Measurements from ENCODE around the gene CCNB1IP1.

The CCNB1IP1 gene, protein sequence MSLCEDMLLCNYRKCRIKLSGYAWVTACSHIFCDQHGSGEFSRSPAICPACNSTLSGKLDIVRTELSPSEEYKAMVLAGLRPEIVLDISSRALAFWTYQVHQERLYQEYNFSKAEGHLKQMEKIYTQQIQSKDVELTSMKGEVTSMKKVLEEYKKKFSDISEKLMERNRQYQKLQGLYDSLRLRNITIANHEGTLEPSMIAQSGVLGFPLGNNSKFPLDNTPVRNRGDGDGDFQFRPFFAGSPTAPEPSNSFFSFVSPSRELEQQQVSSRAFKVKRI

DNA sequence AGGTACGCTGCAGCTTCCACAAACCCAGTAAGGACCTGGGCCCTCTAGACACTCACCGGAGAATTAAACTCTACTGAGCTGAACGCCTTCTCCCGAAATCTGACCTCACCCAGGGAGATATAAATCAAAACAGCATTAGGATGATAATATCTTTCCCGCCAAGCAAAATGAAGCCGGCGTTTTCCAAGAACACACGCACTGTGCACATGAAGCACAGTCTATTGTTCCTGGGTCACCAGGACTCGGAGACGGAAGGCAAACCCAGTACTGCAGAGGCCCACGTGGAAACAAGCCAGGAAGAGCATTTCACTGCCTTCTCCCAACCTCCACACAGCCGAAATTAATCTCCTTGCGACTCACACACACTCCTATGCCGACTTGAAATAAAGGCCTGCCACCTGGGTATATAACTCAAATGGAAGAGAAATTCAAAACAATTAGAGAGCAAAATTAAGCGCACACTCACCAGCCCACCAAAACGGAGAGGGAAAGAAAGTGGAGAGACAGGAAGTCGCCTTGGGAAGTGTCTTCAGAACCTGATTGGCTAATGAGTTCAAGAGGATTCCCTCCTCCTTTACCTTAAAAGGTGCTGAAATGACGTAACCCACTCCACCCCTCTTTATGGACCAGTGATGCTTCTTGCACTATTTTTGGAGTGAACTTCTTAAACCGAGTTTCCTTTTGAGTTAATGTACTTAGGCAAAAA, at the start of gene CCNB1IP1:
CCNB1IP1 (minus strand) TSS at position 492 of the 706 bp plus-strand sequence. CDS start 16,756 bp downstream, outside the sequence.
- Histone ChIP-seq H3K27ac (ENCODE audit: low read length) (no peak within 1 kb of the TSS), H3K4me1 (ENCODE audit: control insufficient read depth, insufficient read depth, low read length) (no peaks in the 10 kb centered on the region), H3K4me3 (ENCODE audit: low read length) (peak within 1 kb of the TSS; percentile 91), H3K9me3 (ENCODE audit: control insufficient read depth, insufficient read depth, low read length) (no peaks in the 10 kb centered on the region), H3K27me3 (ENCODE audit: control insufficient read depth, insufficient read depth, low read length) (no peaks in the 10 kb centered on the region), H3K36me3 (ENCODE audit: control insufficient read depth, insufficient read depth, low read length) (peaks cover 4% of the 10 kb centered on the region; the same call in 1 of the 2 replicates)
- WGBS (ENCODE audit: insufficient coverage, insufficient read length), result no CpG with 5 or more reads among the region's 19 CpGs
- DNase-seq (ENCODE audit: low read depth, low spot score), result peak; percentile 64

DNA sequence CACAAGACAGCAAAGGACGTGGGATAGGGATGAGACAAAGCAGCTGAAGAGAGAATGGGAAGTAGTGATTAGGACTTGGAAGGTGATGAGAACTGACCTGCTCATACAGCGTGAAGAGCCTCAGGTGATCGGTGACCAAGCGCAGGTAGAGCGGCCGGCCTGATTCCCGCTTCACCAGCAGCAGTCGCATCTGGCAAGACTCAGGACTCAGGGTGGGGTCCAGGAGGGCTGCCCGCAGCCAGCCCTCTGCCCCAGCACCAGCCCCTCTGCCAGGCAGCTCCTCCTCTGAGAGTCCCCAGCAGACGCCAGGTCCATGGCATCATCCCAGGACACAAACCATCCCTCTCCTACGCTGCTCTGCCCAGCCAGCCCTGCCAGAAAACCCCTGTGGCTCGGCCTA, 49.4 kb upstream of the CCNB1IP1 start:
- Histone ChIP-seq H3K27me3 (ENCODE audit: control insufficient read depth, insufficient read depth, low read length) (no peaks in the 10 kb centered on the region), H3K36me3 (ENCODE audit: control insufficient read depth, insufficient read depth, low read length) (peaks cover 10% of the 10 kb centered on the region; the same call in 1 of the 2 replicates), H3K27ac (ENCODE audit: low read length) (no peak overlapping the region), H3K4me1 (ENCODE audit: control insufficient read depth, insufficient read depth, low read length) (no peaks in the 10 kb centered on the region), H3K4me3 (ENCODE audit: low read length) (no peak overlapping the region), H3K9me3 (ENCODE audit: control insufficient read depth, insufficient read depth, low read length) (no peaks in the 10 kb centered on the region)
- no peak for DNase-seq (ENCODE audit: low read depth, low spot score)
- 100% methylated on average over 1 of the region's 12 CpGs for WGBS (ENCODE audit: insufficient coverage, insufficient read length)

- Histone ChIP-seq H3K27ac (ENCODE audit: low read length) (no peak overlapping the region), H3K27me3 (ENCODE audit: control insufficient read depth, insufficient read depth, low read length) (no peaks in the 10 kb centered on the region), H3K4me1 (ENCODE audit: control insufficient read depth, insufficient read depth, low read length) (no peaks in the 10 kb centered on the region), H3K4me3 (ENCODE audit: low read length) (no peak overlapping the region), H3K9me3 (ENCODE audit: control insufficient read depth, insufficient read depth, low read length) (no peaks in the 10 kb centered on the region), H3K36me3 (ENCODE audit: control insufficient read depth, insufficient read depth, low read length) (peaks cover 10% of the 10 kb centered on the region; the same call in 1 of the 2 replicates)
- no CpG with 5 or more reads among the region's 7 CpGs for WGBS (ENCODE audit: insufficient coverage, insufficient read length)
- DNase-seq (ENCODE audit: low read depth, low spot score), result no peak
These were observed 48.3 kb upstream of the CCNB1IP1 start for GRCh38 chr14:20381341-20381740.

- Histone ChIP-seq H3K4me1 (ENCODE audit: control insufficient read depth, insufficient read depth, low read length) (no peaks in the 10 kb centered on the region), H3K27ac (ENCODE audit: low read length) (no peak overlapping the region), H3K27me3 (ENCODE audit: control insufficient read depth, insufficient read depth, low read length) (no peaks in the 10 kb centered on the region), H3K36me3 (ENCODE audit: control insufficient read depth, insufficient read depth, low read length) (peaks cover 8% of the 10 kb centered on the region; the same call in 1 of the 2 replicates), H3K9me3 (ENCODE audit: control insufficient read depth, insufficient read depth, low read length) (no peaks in the 10 kb centered on the region), H3K4me3 (ENCODE audit: low read length) (no peak overlapping the region)
- no peak for DNase-seq (ENCODE audit: low read depth, low spot score)
- WGBS (ENCODE audit: insufficient coverage, insufficient read length), result no CpG with 5 or more reads among the region's 6 CpGs
These were observed 47.6 kb upstream of the CCNB1IP1 start for GRCh38 chr14:20380681-20381080.

- no peak overlapping the region for H3K4me3 ChIP-seq (ENCODE audit: low read length)
- H3K27ac ChIP-seq (ENCODE audit: low read length), result no peak overlapping the region
- H3K36me3 ChIP-seq (ENCODE audit: control insufficient read depth, insufficient read depth, low read length), result peaks cover 10% of the 10 kb centered on the region; the same call in 1 of the 2 replicates
- H3K4me1 ChIP-seq (ENCODE audit: control insufficient read depth, insufficient read depth, low read length), result no peaks in the 10 kb centered on the region
- no peaks in the 10 kb centered on the region for H3K27me3 ChIP-seq (ENCODE audit: control insufficient read depth, insufficient read depth, low read length)
- DNase-seq (ENCODE audit: low read depth, low spot score), result no peak
- WGBS (ENCODE audit: insufficient coverage, insufficient read length), result no CpG with 5 or more reads among the region's 1 CpG
- H3K9me3 ChIP-seq (ENCODE audit: control insufficient read depth, insufficient read depth, low read length), result no peaks in the 10 kb centered on the region
These were observed 46.7 kb upstream of the CCNB1IP1 start for GRCh38 chr14:20379743-20380142.

DNA sequence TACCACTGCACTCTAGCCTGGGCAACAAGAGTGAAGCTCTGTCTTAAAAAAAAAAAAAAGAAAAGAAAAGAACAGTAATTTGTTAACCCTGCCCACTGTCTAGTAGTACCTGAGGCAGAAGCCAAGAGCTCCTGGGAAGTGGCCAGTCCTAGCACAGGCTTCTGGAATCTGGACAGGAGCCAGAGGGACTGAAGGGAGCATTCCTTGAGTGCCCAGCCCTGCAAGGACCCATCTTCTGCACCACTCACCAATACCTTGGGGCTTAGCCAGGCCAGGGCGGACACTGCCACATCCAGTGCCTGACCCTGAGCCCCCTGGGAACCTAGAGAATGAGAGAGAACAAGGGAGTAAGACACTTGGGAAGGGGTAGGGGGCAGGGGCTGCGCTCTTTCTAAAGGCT, 44.1 kb upstream of the CCNB1IP1 start:
- Histone ChIP-seq H3K4me3 (ENCODE audit: low read length) (no peak overlapping the region), H3K27me3 (ENCODE audit: control insufficient read depth, insufficient read depth, low read length) (no peaks in the 10 kb centered on the region), H3K36me3 (ENCODE audit: control insufficient read depth, insufficient read depth, low read length) (peaks cover 19% of the 10 kb centered on the region), H3K9me3 (ENCODE audit: control insufficient read depth, insufficient read depth, low read length) (no peaks in the 10 kb centered on the region), H3K27ac (ENCODE audit: low read length) (no peak overlapping the region), H3K4me1 (ENCODE audit: control insufficient read depth, insufficient read depth, low read length) (no peaks in the 10 kb centered on the region)
- no peak for DNase-seq (ENCODE audit: low read depth, low spot score)
- no CpG with 5 or more reads among the region's 2 CpGs for WGBS (ENCODE audit: insufficient coverage, insufficient read length)

DNA sequence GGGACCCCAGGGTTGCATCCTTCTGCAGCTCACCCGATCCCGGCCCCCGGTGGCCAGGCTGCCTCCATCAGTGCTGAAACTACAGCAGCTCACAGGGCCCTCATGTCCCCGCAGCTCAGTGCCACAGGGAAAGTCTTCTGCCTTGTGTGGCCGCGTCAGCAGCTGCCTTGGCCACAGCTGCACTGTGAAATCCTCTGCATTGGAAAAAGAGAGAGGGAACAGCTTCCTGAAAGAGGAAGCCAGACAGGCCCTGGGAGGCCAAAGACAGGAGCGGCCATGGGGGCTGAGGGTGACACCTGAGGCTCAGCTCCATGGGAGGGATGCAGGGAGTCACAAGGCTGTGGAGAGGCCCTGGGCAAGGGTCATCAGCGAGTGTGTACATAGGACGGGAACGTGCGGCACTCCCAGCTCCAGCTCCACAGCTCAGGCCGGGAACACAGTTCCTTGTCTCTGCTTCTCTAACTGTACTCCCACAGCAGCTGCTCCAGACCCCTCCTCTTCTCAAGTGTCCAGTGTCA, 43.1 kb upstream of the CCNB1IP1 start:
- Histone ChIP-seq H3K27me3 (ENCODE audit: control insufficient read depth, insufficient read depth, low read length) (no peaks in the 10 kb centered on the region), H3K4me3 (ENCODE audit: low read length) (no peak overlapping the region), H3K4me1 (ENCODE audit: control insufficient read depth, insufficient read depth, low read length) (no peaks in the 10 kb centered on the region), H3K27ac (ENCODE audit: low read length) (no peak overlapping the region), H3K9me3 (ENCODE audit: control insufficient read depth, insufficient read depth, low read length) (no peaks in the 10 kb centered on the region), H3K36me3 (ENCODE audit: control insufficient read depth, insufficient read depth, low read length) (peaks cover 15% of the 10 kb centered on the region)
- WGBS (ENCODE audit: insufficient coverage, insufficient read length), result no CpG with 5 or more reads among the region's 12 CpGs
- DNase-seq (ENCODE audit: low read depth, low spot score), result no peak

DNA sequence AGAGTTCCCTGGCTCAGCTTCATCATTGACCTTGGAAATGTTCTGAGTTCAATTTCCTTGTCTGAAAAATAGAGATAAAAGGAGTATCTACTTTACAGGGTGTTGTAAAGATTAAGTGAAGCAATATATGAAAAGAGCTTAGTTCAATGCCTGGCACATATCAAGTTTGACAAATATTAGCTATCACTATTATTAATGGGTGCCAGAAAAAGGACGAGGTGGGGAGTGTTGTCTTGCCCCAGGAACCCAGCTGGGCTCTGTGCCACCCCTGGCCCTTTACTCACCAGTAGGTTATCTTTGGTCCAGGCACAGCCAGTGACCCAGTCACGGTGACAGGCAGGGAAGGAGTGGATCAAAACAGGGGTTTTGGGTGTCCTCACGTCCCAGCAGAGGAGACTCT, 42.4 kb upstream of the CCNB1IP1 start:
- Histone ChIP-seq H3K9me3 (ENCODE audit: control insufficient read depth, insufficient read depth, low read length) (no peaks in the 10 kb centered on the region), H3K4me3 (ENCODE audit: low read length) (no peak overlapping the region), H3K4me1 (ENCODE audit: control insufficient read depth, insufficient read depth, low read length) (no peaks in the 10 kb centered on the region), H3K27me3 (ENCODE audit: control insufficient read depth, insufficient read depth, low read length) (no peaks in the 10 kb centered on the region), H3K27ac (ENCODE audit: low read length) (no peak overlapping the region), H3K36me3 (ENCODE audit: control insufficient read depth, insufficient read depth, low read length) (peaks cover 15% of the 10 kb centered on the region)
- no peak for DNase-seq (ENCODE audit: low read depth, low spot score)
- no CpG with 5 or more reads among the region's 3 CpGs for WGBS (ENCODE audit: insufficient coverage, insufficient read length)

- Histone ChIP-seq H3K27ac (ENCODE audit: low read length) (no peak overlapping the region), H3K9me3 (ENCODE audit: control insufficient read depth, insufficient read depth, low read length) (no peaks in the 10 kb centered on the region), H3K4me1 (ENCODE audit: control insufficient read depth, insufficient read depth, low read length) (no peaks in the 10 kb centered on the region), H3K27me3 (ENCODE audit: control insufficient read depth, insufficient read depth, low read length) (no peaks in the 10 kb centered on the region), H3K4me3 (ENCODE audit: low read length) (no peak overlapping the region), H3K36me3 (ENCODE audit: control insufficient read depth, insufficient read depth, low read length) (peaks cover 11% of the 10 kb centered on the region)
- DNase-seq (ENCODE audit: low read depth, low spot score), result no peak
- WGBS (ENCODE audit: insufficient coverage, insufficient read length), result no CpG with 5 or more reads among the region's 5 CpGs
These were observed 39.7 kb upstream of the CCNB1IP1 start for GRCh38 chr14:20372796-20373195.

GRCh38 chr14:20365928-20366327, 32.8 kb upstream of the CCNB1IP1 start:
- H3K36me3 ChIP-seq (ENCODE audit: control insufficient read depth, insufficient read depth, low read length), result no peaks in the 10 kb centered on the region; the same call in 1 of the 2 replicates
- no peaks in the 10 kb centered on the region for H3K9me3 ChIP-seq (ENCODE audit: control insufficient read depth, insufficient read depth, low read length)
- no peak overlapping the region for H3K27ac ChIP-seq (ENCODE audit: low read length)
- DNase-seq (ENCODE audit: low read depth, low spot score), result no peak
- H3K4me1 ChIP-seq (ENCODE audit: control insufficient read depth, insufficient read depth, low read length), result no peaks in the 10 kb centered on the region
- no peaks in the 10 kb centered on the region for H3K27me3 ChIP-seq (ENCODE audit: control insufficient read depth, insufficient read depth, low read length)
- H3K4me3 ChIP-seq (ENCODE audit: low read length), result no peak overlapping the region
